ENCODE measurements around the gene CCDC85C.

DNA sequence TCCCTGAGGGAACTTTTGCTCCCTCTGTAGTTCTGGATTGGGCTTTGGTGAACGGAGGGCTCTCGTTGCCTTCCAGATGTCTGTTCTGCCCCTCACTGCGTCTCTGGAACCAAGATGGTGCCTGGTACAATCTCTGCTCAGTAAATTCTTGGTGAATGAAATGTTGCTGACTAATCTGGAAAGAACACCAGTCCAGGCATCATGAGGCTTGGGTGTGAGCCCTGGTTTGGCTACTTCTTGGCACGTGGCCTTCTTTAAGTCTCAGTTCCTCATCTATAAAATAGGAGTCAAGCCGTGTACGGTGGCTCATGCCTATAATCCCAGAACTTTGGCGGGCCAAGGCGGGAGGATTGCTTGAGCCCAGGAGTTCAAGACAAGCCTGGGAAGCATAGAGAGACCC lies 45.2 kb upstream of the CCDC85C start:
- TF ChIP-seq, protein P1, sequence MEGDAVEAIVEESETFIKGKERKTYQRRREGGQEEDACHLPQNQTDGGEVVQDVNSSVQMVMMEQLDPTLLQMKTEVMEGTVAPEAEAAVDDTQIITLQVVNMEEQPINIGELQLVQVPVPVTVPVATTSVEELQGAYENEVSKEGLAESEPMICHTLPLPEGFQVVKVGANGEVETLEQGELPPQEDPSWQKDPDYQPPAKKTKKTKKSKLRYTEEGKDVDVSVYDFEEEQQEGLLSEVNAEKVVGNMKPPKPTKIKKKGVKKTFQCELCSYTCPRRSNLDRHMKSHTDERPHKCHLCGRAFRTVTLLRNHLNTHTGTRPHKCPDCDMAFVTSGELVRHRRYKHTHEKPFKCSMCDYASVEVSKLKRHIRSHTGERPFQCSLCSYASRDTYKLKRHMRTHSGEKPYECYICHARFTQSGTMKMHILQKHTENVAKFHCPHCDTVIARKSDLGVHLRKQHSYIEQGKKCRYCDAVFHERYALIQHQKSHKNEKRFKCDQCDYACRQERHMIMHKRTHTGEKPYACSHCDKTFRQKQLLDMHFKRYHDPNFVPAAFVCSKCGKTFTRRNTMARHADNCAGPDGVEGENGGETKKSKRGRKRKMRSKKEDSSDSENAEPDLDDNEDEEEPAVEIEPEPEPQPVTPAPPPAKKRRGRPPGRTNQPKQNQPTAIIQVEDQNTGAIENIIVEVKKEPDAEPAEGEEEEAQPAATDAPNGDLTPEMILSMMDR (IDR thresholded peaks at IDR 0.05; ENCODE audit: insufficient read depth, low read depth, low read length): no peak
- TF ChIP-seq EZH2 (IDR thresholded peaks at IDR 0.05; ENCODE audit: insufficient read depth, low read length): no peak
